ENCODE measurements around the gene ATP6V0A4.

The ATP6V0A4 gene

DNA sequence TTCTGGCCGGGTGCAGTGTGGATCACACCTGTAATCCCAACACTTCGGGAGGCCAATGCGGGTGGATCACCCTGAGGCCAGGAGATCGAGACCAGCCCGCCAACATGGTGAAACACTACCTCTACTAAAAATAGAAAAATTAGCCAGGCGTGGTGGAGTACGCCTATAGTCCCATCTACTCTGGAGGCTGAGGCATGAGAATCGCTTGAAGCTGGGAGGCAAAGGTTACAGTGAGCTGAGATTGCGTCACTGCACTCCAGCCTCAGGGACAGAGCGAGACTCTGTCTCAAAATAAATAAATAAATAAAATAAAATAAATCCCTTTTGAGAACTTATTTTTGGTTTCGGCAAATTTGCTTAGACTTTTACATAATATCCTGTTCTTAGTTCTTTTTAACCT, 31.3 kb upstream of the ATP6V0A4 start:
- no peaks in the 10 kb centered on the region for H3K9me2 ChIP-seq (replicated peaks; ENCODE audit: insufficient read depth, low read length)
- H3K9ac ChIP-seq (ENCODE audit: low read length): no peak overlapping the region
- H3F3A ChIP-seq (ENCODE audit: insufficient read depth): no peaks in the 10 kb centered on the region
- no peaks in the 10 kb centered on the region for H3K9me3 ChIP-seq (ENCODE audit: insufficient read depth, low read length)
- H4K20me1 ChIP-seq (ENCODE audit: low read depth, low read length): no peaks in the 10 kb centered on the region
- H3K4me2 ChIP-seq (ENCODE audit: low read depth, low read length, poor library complexity, severe bottlenecking): no peak overlapping the region
- H3K36me3 ChIP-seq (ENCODE audit: low read length): no peaks in the 10 kb centered on the region
- H3K27ac ChIP-seq (ENCODE audit: low read depth, low read length): no peak overlapping the region
- H3K27me3 ChIP-seq (ENCODE audit: low read length): no peaks in the 10 kb centered on the region
- no peak overlapping the region for H3K4me3 ChIP-seq (ENCODE audit: insufficient read depth, low read length, poor library complexity, severe bottlenecking)
- H2AFZ ChIP-seq (ENCODE audit: low read depth, low read length, severe bottlenecking): no peak overlapping the region
- TF ChIP-seq EZH2phosphoT487 (conservative IDR thresholded peaks at IDR 0.05; ENCODE audit: low read length): no peak
- TF ChIP-seq, protein P1, sequence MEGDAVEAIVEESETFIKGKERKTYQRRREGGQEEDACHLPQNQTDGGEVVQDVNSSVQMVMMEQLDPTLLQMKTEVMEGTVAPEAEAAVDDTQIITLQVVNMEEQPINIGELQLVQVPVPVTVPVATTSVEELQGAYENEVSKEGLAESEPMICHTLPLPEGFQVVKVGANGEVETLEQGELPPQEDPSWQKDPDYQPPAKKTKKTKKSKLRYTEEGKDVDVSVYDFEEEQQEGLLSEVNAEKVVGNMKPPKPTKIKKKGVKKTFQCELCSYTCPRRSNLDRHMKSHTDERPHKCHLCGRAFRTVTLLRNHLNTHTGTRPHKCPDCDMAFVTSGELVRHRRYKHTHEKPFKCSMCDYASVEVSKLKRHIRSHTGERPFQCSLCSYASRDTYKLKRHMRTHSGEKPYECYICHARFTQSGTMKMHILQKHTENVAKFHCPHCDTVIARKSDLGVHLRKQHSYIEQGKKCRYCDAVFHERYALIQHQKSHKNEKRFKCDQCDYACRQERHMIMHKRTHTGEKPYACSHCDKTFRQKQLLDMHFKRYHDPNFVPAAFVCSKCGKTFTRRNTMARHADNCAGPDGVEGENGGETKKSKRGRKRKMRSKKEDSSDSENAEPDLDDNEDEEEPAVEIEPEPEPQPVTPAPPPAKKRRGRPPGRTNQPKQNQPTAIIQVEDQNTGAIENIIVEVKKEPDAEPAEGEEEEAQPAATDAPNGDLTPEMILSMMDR (IDR thresholded peaks at IDR 0.05; ENCODE audit: insufficient read depth, low read length, poor library complexity, severe bottlenecking): no peak
- H3K79me2 ChIP-seq (ENCODE audit: insufficient read depth, low read length): no peaks in the 10 kb centered on the region

DNA sequence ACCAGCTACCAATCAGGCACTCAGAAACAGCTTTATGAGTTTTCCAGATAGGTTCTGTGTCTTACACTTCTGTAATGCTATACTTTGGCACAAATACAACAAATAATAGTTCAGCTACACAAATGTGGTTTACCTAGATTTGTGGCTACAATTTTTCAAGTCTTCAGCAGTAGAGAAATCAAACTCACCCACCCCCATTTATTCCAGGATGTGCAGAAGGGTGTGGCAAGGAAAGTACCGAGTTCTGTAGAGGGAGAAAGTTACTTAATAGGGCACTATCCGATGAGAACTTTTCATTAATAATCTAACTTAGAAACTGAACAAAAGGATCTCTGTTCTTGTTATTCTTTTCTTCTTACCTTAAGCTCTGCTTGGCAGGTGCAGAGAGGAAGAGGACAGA, 30.3 kb upstream of the ATP6V0A4 start:
- Histone ChIP-seq H3K27me3 (ENCODE audit: low read length) (no peaks in the 10 kb centered on the region), H3K36me3 (ENCODE audit: low read length) (no peaks in the 10 kb centered on the region), H3K79me2 (ENCODE audit: insufficient read depth, low read length) (no peaks in the 10 kb centered on the region), H3K27ac (ENCODE audit: low read depth, low read length) (no peak overlapping the region), H2AFZ (ENCODE audit: low read depth, low read length, severe bottlenecking) (no peak overlapping the region), H3K9me2 (replicated peaks; ENCODE audit: insufficient read depth, low read length) (no peaks in the 10 kb centered on the region), H4K20me1 (ENCODE audit: low read depth, low read length) (no peaks in the 10 kb centered on the region), H3K9ac (ENCODE audit: low read length) (no peak overlapping the region), H3K4me3 (ENCODE audit: insufficient read depth, low read length, poor library complexity, severe bottlenecking) (no peak overlapping the region), H3K9me3 (ENCODE audit: insufficient read depth, low read length) (no peaks in the 10 kb centered on the region), H3F3A (ENCODE audit: insufficient read depth) (no peaks in the 10 kb centered on the region), H3K4me2 (ENCODE audit: low read depth, low read length, poor library complexity, severe bottlenecking) (no peak overlapping the region)
- TF ChIP-seq, protein P1 (IDR thresholded peaks at IDR 0.05; ENCODE audit: insufficient read depth, low read length, poor library complexity, severe bottlenecking): no peak
- no peak for TF ChIP-seq EZH2phosphoT487 (conservative IDR thresholded peaks at IDR 0.05; ENCODE audit: low read length)

DNA sequence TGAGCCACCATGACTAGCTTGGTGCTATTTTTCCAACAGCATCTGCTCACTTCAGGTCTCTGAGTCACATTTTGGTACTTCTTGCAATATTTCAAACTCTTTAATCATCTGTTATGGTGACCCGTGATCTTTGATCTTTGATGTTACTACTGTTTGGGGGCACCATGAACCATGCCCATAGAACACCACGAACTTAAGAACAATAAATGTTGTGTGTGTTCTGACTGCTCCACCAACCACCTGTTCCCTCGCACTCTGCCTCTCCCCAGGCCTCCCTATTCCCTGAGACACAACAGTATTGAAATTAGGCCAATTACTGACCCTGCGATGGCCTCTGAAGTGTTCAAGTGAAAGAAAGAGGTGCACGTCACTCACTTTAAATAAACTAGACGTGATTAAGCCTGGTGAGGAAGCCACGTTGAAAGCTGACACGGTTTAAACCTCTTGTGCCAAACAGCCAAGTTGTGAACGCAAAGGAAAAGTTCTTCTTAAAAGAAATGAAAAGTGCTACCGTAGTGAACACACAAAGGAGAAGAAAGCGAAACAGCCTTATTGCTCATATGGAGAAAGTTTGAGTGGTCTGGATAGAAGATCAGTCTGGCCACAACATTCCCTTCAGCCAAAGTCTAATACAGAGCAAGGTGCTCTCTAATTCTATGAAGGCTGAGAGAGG, 27.2 kb upstream of the ATP6V0A4 start:
- Histone ChIP-seq H2AFZ (ENCODE audit: low read depth, low read length, severe bottlenecking) (no peak overlapping the region), H3K27me3 (ENCODE audit: low read length) (no peaks in the 10 kb centered on the region), H3K9ac (ENCODE audit: low read length) (no peak overlapping the region), H3F3A (ENCODE audit: insufficient read depth) (no peaks in the 10 kb centered on the region), H3K79me2 (ENCODE audit: insufficient read depth, low read length) (no peaks in the 10 kb centered on the region), H3K4me3 (ENCODE audit: insufficient read depth, low read length, poor library complexity, severe bottlenecking) (no peak overlapping the region), H3K36me3 (ENCODE audit: low read length) (no peaks in the 10 kb centered on the region), H3K9me2 (replicated peaks; ENCODE audit: insufficient read depth, low read length) (no peaks in the 10 kb centered on the region), H3K4me2 (ENCODE audit: low read depth, low read length, poor library complexity, severe bottlenecking) (no peak overlapping the region), H3K27ac (ENCODE audit: low read depth, low read length) (no peak overlapping the region), H4K20me1 (ENCODE audit: low read depth, low read length) (no peaks in the 10 kb centered on the region), H3K9me3 (ENCODE audit: insufficient read depth, low read length) (no peaks in the 10 kb centered on the region)
- TF ChIP-seq, protein P1 (IDR thresholded peaks at IDR 0.05; ENCODE audit: insufficient read depth, low read length, poor library complexity, severe bottlenecking): no peak
- no peak for TF ChIP-seq EZH2phosphoT487 (conservative IDR thresholded peaks at IDR 0.05; ENCODE audit: low read length)
